DOHH2 (cell line): ENCODE measurements around the gene COL4A2.

ENCODE experiments used
- H3F3A ChIP-seq: fragments of 200-600 bp; sonication (generic), shearing (Covaris generic); 2 replicates; pipeline ENCODE4 v1.6.0; 2016; ENCODE audit warnings: antibody characterized with exemption, mild to moderate bottlenecking; ENCODE audit not compliant: control insufficient read depth, insufficient read depth
- H3K27ac ChIP-seq: fragments of 200-600 bp; sonication (generic); 2 replicates; pipeline ENCODE4 v1.5.1; 2014; ENCODE audit warnings: low read depth, mild to moderate bottlenecking, low read length, moderate library complexity
- H3K27me3 ChIP-seq: fragments of 200-600 bp; sonication (generic); 2 replicates; pipeline ENCODE4 v1.6.1; 2014; ENCODE audit warnings: mild to moderate bottlenecking, low read length, mixed read lengths; ENCODE audit not compliant: control insufficient read depth
- H3K36me3 ChIP-seq: fragments of 200-600 bp; sonication (generic); 2 replicates; pipeline ENCODE4 v1.6.1; 2014; ENCODE audit warnings: mild to moderate bottlenecking, low read length, moderate library complexity, mixed read lengths; ENCODE audit not compliant: control insufficient read depth
- H3K4me1 ChIP-seq: fragments of 200-600 bp; sonication (generic); 2 replicates; pipeline ENCODE4 v1.6.1; 2014; ENCODE audit warnings: mild to moderate bottlenecking, low read length, mixed read lengths; ENCODE audit not compliant: control insufficient read depth
- H3K4me2 ChIP-seq: fragments of 200-600 bp; sonication (generic); 2 replicates; pipeline ENCODE4 v1.6.0; 2014; ENCODE audit warnings: mild to moderate bottlenecking, low read length, moderate library complexity
- H3K4me3 ChIP-seq: fragments of 200-600 bp; sonication (generic); 2 replicates; pipeline ENCODE4 v1.5.1; 2014; ENCODE audit warnings: mild to moderate bottlenecking, low read length, mixed read lengths
- H3K79me2 ChIP-seq: fragments of 200-600 bp; sonication (generic); 2 replicates; pipeline ENCODE4 v1.6.1; 2014; ENCODE audit warnings: mild to moderate bottlenecking, low read length, mixed read lengths; ENCODE audit not compliant: control insufficient read depth
- H3K9me2 ChIP-seq: fragments of 200-600 bp; sonication (generic); replicated peaks from 2 replicates; pipeline ENCODE4 v1.6.1; 2014; ENCODE audit warnings: mild to moderate bottlenecking, low read length, mixed read lengths; ENCODE audit not compliant: control insufficient read depth
- H3K9me3 ChIP-seq: fragments of 200-600 bp; sonication (generic); 2 replicates; pipeline ENCODE4 v1.6.1; 2014; ENCODE audit warnings: antibody characterized with exemption, low read length, mixed read lengths; ENCODE audit not compliant: control insufficient read depth, insufficient read depth
- H4K20me1 ChIP-seq: fragments of 200-600 bp; sonication (generic); 2 replicates; pipeline ENCODE4 v1.6.0; 2014; ENCODE audit warnings: low read depth, mild to moderate bottlenecking, antibody characterized with exemption, low read length, moderate library complexity; ENCODE audit not compliant: control insufficient read depth, insufficient read depth
- EZH2phosphoT487 ChIP-seq: fragments of 200-600 bp; sonication (generic); IDR thresholded peaks from 2 replicates; pipeline ENCODE4 v1.6.1; 2017; ENCODE audit warnings: borderline replicate concordance, mild to moderate bottlenecking, antibody characterized with exemption, low read length, moderate library complexity, mixed read lengths
- TF ChIP-seq, protein P1 (sequence below): fragments of 200-600 bp; sonication (generic); IDR thresholded peaks from one replicate; pipeline ENCODE4 v1.5.1; 2014; ENCODE audit warnings: antibody characterized with exemption, mild to moderate bottlenecking, low read depth, low read length; ENCODE audit not compliant: poor library complexity, severe bottlenecking

The COL4A2 gene

DNA sequence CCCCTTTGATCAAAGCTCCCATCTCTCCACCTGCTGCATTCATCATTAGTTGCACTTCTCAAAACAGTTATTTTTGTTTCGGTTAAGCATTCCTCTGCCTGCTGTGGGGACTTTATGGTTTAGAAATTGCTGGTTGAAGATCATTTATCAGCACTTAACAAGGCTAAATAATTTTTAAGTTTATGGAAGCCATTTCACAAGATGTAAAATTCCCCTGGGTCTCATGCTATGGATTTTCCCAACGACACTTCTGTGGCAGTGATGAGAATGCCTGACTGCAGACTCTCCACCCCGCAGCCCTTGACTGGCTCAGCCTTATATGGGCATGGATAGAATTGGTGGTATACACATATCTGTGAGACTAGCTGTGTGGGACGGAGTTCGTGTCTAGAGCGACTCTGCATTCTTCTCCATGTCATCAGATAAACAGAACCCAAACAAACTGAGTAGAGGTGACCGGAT is 52.8 kb downstream of the COL4A2 start:
- no peaks in the 10 kb centered on the region for H3K79me2 ChIP-seq
- no peaks in the 10 kb centered on the region for H3K36me3 ChIP-seq
- no peaks in the 10 kb centered on the region for H3K9me2 ChIP-seq
- H3K27me3 ChIP-seq: no peaks in the 10 kb centered on the region
- H3K4me3 ChIP-seq: no peak overlapping the region
- no peaks in the 10 kb centered on the region for H4K20me1 ChIP-seq
- TF ChIP-seq, protein P1, sequence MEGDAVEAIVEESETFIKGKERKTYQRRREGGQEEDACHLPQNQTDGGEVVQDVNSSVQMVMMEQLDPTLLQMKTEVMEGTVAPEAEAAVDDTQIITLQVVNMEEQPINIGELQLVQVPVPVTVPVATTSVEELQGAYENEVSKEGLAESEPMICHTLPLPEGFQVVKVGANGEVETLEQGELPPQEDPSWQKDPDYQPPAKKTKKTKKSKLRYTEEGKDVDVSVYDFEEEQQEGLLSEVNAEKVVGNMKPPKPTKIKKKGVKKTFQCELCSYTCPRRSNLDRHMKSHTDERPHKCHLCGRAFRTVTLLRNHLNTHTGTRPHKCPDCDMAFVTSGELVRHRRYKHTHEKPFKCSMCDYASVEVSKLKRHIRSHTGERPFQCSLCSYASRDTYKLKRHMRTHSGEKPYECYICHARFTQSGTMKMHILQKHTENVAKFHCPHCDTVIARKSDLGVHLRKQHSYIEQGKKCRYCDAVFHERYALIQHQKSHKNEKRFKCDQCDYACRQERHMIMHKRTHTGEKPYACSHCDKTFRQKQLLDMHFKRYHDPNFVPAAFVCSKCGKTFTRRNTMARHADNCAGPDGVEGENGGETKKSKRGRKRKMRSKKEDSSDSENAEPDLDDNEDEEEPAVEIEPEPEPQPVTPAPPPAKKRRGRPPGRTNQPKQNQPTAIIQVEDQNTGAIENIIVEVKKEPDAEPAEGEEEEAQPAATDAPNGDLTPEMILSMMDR: no peak
- TF ChIP-seq EZH2phosphoT487: no peak
- no peaks in the 10 kb centered on the region for H3F3A ChIP-seq
- H3K4me1 ChIP-seq: no peaks in the 10 kb centered on the region
- H3K27ac ChIP-seq: no peak overlapping the region
- H3K4me2 ChIP-seq: no peak overlapping the region
- H3K9me3 ChIP-seq: no peaks in the 10 kb centered on the region

DNA sequence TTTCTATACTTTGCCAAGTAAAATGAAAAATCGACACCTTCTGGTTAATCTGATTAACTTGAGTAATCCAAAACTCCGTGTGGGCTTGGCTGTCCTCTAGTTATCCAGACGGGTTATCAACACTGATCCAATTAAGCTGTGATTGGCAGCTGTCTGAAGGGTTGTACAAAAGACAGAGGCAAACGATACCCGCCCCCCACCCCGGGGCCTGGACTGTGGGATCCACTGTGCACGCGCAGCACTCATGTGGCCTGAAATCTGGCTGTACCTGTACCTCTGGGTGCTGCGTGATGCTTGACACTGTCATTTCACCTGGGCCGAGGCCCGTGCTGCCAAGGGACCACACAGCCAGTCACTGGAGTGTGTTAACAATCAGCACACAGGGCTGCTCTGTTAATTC is 53.5 kb downstream of the COL4A2 start:
- TF ChIP-seq, protein P1: no peak
- TF ChIP-seq EZH2phosphoT487: no peak
- Histone ChIP-seq H4K20me1 (no peaks in the 10 kb centered on the region), H3K27ac (no peak overlapping the region), H3K9me2 (no peaks in the 10 kb centered on the region), H3K79me2 (no peaks in the 10 kb centered on the region), H3K36me3 (no peaks in the 10 kb centered on the region), H3K4me2 (no peak overlapping the region), H3K9me3 (no peaks in the 10 kb centered on the region), H3K4me1 (no peaks in the 10 kb centered on the region), H3F3A (no peaks in the 10 kb centered on the region), H3K27me3 (no peaks in the 10 kb centered on the region), H3K4me3 (no peak overlapping the region)

DNA sequence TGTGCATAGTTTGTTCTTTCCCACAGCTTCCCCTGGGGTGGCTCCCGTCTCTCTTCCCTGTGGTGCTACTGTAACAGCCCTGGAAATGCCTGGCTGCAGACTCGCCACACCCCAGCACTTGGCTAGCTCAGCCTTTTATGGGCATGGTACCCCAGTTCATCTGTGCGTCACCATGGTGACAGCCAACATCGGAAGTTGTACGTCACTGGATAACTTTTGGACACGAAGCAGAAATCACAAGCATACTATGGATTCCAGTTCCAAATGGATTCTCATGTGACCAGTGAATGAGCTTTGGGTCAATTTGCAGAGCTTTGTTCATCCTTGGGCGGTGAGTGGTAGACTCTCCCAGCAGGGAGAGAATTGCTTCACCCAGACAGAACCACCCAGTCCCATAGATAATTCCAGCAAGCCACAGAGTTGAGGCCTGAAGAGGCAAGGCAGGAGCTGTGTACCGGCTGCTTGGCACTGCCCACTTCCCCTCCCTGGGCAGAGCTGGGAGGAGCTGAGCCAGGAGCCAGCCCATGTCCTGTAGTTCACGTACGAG is 54.4 kb downstream of the COL4A2 start:
- Histone ChIP-seq H3K27ac (no peak overlapping the region), H3K4me2 (no peak overlapping the region), H3K4me3 (no peak overlapping the region), H3K9me3 (no peaks in the 10 kb centered on the region), H3K36me3 (no peaks in the 10 kb centered on the region), H3K9me2 (no peaks in the 10 kb centered on the region), H3K4me1 (no peaks in the 10 kb centered on the region), H3K27me3 (no peaks in the 10 kb centered on the region), H3K79me2 (no peaks in the 10 kb centered on the region), H4K20me1 (no peaks in the 10 kb centered on the region), H3F3A (no peaks in the 10 kb centered on the region)
- TF ChIP-seq, protein P1: no peak
- TF ChIP-seq EZH2phosphoT487: no peak

DNA sequence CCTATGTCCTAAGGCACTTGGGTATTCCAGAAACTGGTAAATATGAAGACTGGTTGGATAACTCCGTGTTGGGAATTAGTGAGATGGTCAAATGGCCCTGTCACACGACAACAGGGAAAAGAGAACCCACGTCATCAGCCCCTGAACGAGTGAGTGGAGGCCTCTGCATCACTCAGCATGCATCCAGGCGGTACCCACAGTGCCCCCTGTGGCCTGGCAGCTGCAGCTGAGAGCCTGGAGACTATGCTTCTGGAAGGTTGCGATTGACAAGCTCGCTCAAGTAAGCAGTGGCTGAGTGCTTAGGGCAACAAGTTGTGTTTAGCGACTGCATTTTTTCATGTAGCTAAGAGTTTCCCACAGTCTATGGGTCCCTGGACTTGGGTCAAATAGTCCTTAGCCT is 55.9 kb downstream of the COL4A2 start:
- Histone ChIP-seq H3K79me2 (no peaks in the 10 kb centered on the region), H3F3A (no peaks in the 10 kb centered on the region), H3K4me2 (no peak overlapping the region), H3K9me2 (no peaks in the 10 kb centered on the region), H4K20me1 (no peaks in the 10 kb centered on the region), H3K27ac (no peak overlapping the region), H3K9me3 (no peaks in the 10 kb centered on the region), H3K27me3 (peaks cover 2% of the 10 kb centered on the region; the same call in 1 of the 2 replicates), H3K4me3 (no peak overlapping the region), H3K4me1 (no peaks in the 10 kb centered on the region), H3K36me3 (no peaks in the 10 kb centered on the region)
- TF ChIP-seq EZH2phosphoT487: no peak
- TF ChIP-seq, protein P1: peak; percentile 40
